K562 (cell line): Measurements from ENCODE around the gene CUX1. TPM values are rescaled to one million over a fixed set of nuclear protein-coding genes. Genes with fewer than 3 reads are reported as not detected.

ENCODE experiments used
- ATAC-seq: fragments of 200-7000 bp; cut with Tn5 transposase; 3 replicates; pipeline ENCODE4 v1.9.1; 2020; ENCODE audit warnings: moderate library complexity
- BruUV-seq: library from RNA; stranded (reverse); fragments of 400-500 nt; replicated peaks from 2 replicates; lab custom pipeline; 2021; lab: Mats Ljungman, UMichigan
- CTCF ChIA-PET: fragments of 300-600 bp; formaldehyde crosslinking; extraction: SDS; loops from one replicate; lab custom pipeline; 2021; ENCODE audit warnings: low intra/inter-chr PET ratio; lab: Yijun Ruan, JAX
- POLR2A ChIA-PET: fragments of 300-600, 350-650 bp; sonication (Branson Sonifier 250); formaldehyde crosslinking; extraction: SDS; loops from one replicate; lab custom pipeline; 2021; ENCODE audit warnings: antibody characterized with exemption, inconsistent platforms; lab: Yijun Ruan, JAX
- DNase-seq, 4 experiments: peaks; one replicate each; pipeline versions ENCODE4 v3.0.0 to v3.0.0-alpha.2; 2011 to 2018; ENCODE audit warnings: low spot score in 3 of 4, mixed read lengths in 3 of 4; ENCODE audit errors: extremely low read depth in 1 of 4
- FAIRE-seq: peaks from 2 replicates; lab custom pipeline; 2011; peaks lifted over from hg19 to GRCh38; lab: Jason Lieb, UNC
- H2AFZ ChIP-seq: 2 replicates; pipeline ENCODE4 v1.6.0; 2011; ENCODE audit warnings: low read depth, low read length, control low read depth, inconsistent platforms
- H3K27ac ChIP-seq: fragments of 200-600 bp; 3 replicates; pipeline ENCODE4 v1.8.0; 2011; ENCODE audit warnings: low read depth, mild to moderate bottlenecking, control low read depth, inconsistent platforms, low read length, moderate library complexity, mixed read lengths; ENCODE audit errors: extremely low read depth
- H3K27me3 ChIP-seq, 2 experiments: fragments of 300-600 bp in 1 of 2; 2 replicates in 1 of 2; 3 replicates in 1 of 2; pipeline versions ENCODE4 v1.6.0 to v1.8.0; 2011; ENCODE audit warnings: inconsistent platforms in 2 of 2, low read length in 2 of 2, mild to moderate bottlenecking in 1 of 2, mixed read lengths in 1 of 2, moderate library complexity in 1 of 2; ENCODE audit not compliant: control insufficient read depth in 2 of 2, insufficient read depth in 2 of 2
- H3K36me3 ChIP-seq: fragments of 300-600 bp; 3 replicates; pipeline ENCODE4 v1.8.0; 2011; ENCODE audit warnings: mild to moderate bottlenecking, low read length, inconsistent platforms; ENCODE audit not compliant: control insufficient read depth, insufficient read depth
- H3K4me1 ChIP-seq, 2 experiments: fragments of 200-600 bp in 1 of 2; replicated peaks in 1 of 2; 2 replicates in 1 of 2; 3 replicates in 1 of 2; pipeline versions ENCODE4 v1.5.1 to v1.8.0; 2011; ENCODE audit warnings: inconsistent platforms in 2 of 2, low read length in 2 of 2, mild to moderate bottlenecking in 1 of 2, mixed read lengths in 1 of 2, moderate library complexity in 1 of 2; ENCODE audit not compliant: control insufficient read depth in 2 of 2, insufficient read depth in 2 of 2
- H3K4me2 ChIP-seq: 2 replicates; pipeline ENCODE4 v1.6.1; 2011; ENCODE audit warnings: low read length, control low read depth, inconsistent platforms, mixed read lengths; ENCODE audit not compliant: insufficient read depth
- H3K4me3 ChIP-seq: fragments of 200-600 bp; sonication (generic), shearing (Covaris generic); 2 replicates; pipeline ENCODE4 v1.5.1; 2016; ENCODE audit warnings: control low read depth, inconsistent platforms
- H3K79me2 ChIP-seq: fragments of 200-600 bp; 3 replicates; pipeline ENCODE4 v1.8.0; 2011; ENCODE audit warnings: low read length, inconsistent platforms; ENCODE audit not compliant: control insufficient read depth, insufficient read depth
- H3K9ac ChIP-seq, 2 experiments: 2 replicates each; pipeline versions ENCODE4 v1.6.0 to v1.6.1; 2011; ENCODE audit warnings: low read depth in 2 of 2, low read length in 2 of 2, control low read depth in 1 of 2, inconsistent platforms in 1 of 2, mild to moderate bottlenecking in 1 of 2, mixed read lengths in 1 of 2; ENCODE audit not compliant: insufficient read depth in 1 of 2
- H3K9me1 ChIP-seq: one replicate; pipeline ENCODE4 v1.6.0; 2011; ENCODE audit warnings: inconsistent platforms, mild to moderate bottlenecking, low read length, moderate library complexity; ENCODE audit not compliant: control insufficient read depth, insufficient read depth
- H3K9me3 ChIP-seq: replicated peaks from 2 replicates; pipeline ENCODE4 v1.5.1; 2011; ENCODE audit warnings: low read depth, low read length, inconsistent platforms; ENCODE audit not compliant: control insufficient read depth, insufficient read depth
- H4K20me1 ChIP-seq: replicated peaks from 2 replicates; pipeline ENCODE4 v1.6.1; 2011; ENCODE audit warnings: low read length, inconsistent platforms, mixed read lengths; ENCODE audit not compliant: control insufficient read depth, insufficient read depth
- ARID1B ChIP-seq: fragments of 450-650 bp; IDR thresholded peaks from 2 replicates; pipeline ENCODE4 v1.6.1; 2016; ENCODE audit warnings: antibody characterized with exemption, mild to moderate bottlenecking, inconsistent platforms
- C11orf30 ChIP-seq: fragments of 450-650 bp; IDR thresholded peaks from 2 replicates; pipeline ENCODE4 v1.6.1; 2016; ENCODE audit warnings: low read depth, mild to moderate bottlenecking
- E2F8 ChIP-seq: fragments of 450-650 bp; IDR thresholded peaks from 2 replicates; pipeline ENCODE4 v1.7.1; 2018; ENCODE audit warnings: mild to moderate bottlenecking, low read depth; ENCODE audit not compliant: partially characterized antibody
- GATA2 ChIP-seq: sonication (generic); formaldehyde crosslinking; IDR thresholded peaks from 2 replicates; pipeline ENCODE4 v1.4.0; 2020; ENCODE audit warnings: mild to moderate bottlenecking, missing genetic modification reagents
- NCOR1 ChIP-seq: fragments of 450-650 bp; IDR thresholded peaks from 2 replicates; pipeline ENCODE4 v1.6.1; 2016; ENCODE audit warnings: mild to moderate bottlenecking, moderate library complexity
- NEUROD1 ChIP-seq: fragments of 150-350 bp; IDR thresholded peaks from 2 replicates; pipeline ENCODE4 v1.6.1; 2014; ENCODE audit warnings: borderline replicate concordance, low read length, low read depth; ENCODE audit not compliant: partially characterized antibody
- RCOR1 ChIP-seq, 2 experiments: IDR thresholded peaks; 2 replicates each; pipeline ENCODE4 v1.6.1; 2012; ENCODE audit warnings: low read depth in 2 of 2, low read length in 2 of 2, borderline replicate concordance in 1 of 2, improper control_type of control experiment in 1 of 2
- SMAD4 ChIP-seq: fragments of 250-450 bp; sonication (Bioruptor Pico); conservative IDR thresholded peaks from 2 replicates; pipeline ENCODE4 v1.8.0; 2021; ENCODE audit warnings: inconsistent platforms, mild to moderate bottlenecking, moderate library complexity
- TARDBP ChIP-seq: fragments of 450-650 bp; IDR thresholded peaks from 2 replicates; pipeline ENCODE4 v1.6.1; 2016
- TRIM24 ChIP-seq, 2 experiments: fragments of 450-650 bp; IDR thresholded peaks; 2 replicates each; pipeline ENCODE4 v1.6.1; 2016
- ZNF12 ChIP-seq: sonication (generic); formaldehyde crosslinking; IDR thresholded peaks from 2 replicates; pipeline ENCODE4 v1.4.0; 2020; ENCODE audit warnings: mild to moderate bottlenecking, missing genetic modification reagents
- ZNF143 ChIP-seq: sonication (generic); formaldehyde crosslinking; IDR thresholded peaks from 2 replicates; pipeline ENCODE4 v1.9.0; 2022; ENCODE audit warnings: mild to moderate bottlenecking, missing genetic modification reagents
- ZNF518B ChIP-seq: fragments of 250-450 bp; sonication (Bioruptor Pico); IDR thresholded peaks from 2 replicates; pipeline ENCODE4 v1.5.0; 2021; ENCODE audit warnings: mild to moderate bottlenecking, moderate library complexity
- ZNF696 ChIP-seq: fragments of 250-450 bp; sonication (Bioruptor Pico); conservative IDR thresholded peaks from 2 replicates; pipeline ENCODE4 v1.4.0; 2020; ENCODE audit warnings: mild to moderate bottlenecking, moderate library complexity
- WGBS: fragments of 100-300 bp; shearing (Covaris generic); methylation state at CpG from one replicate; pipeline ENCODE4 v1.1.6; 2016; ENCODE audit warnings: low coverage, mixed read lengths; ENCODE audit not compliant: insufficient coverage; ENCODE audit errors: missing lambda C conversion rate; 5-methylcytosine and 5-hydroxymethylcytosine counted together
- in situ Hi-C: fragments of 300-500 bp; cut with MboI; formaldehyde crosslinking; loops from 4 replicates; pipeline ENCODE4 v1.15.0; 2018; ENCODE audit warnings: inconsistent platforms, mixed read lengths
- intact Hi-C: fragments of 100-400 bp; cut with micrococcal nuclease; formaldehyde crosslinking; loops from 2 replicates; pipeline ENCODE4 v1.14.2; 2022
- polyA plus RNA-seq, 8 experiments: library from polyadenylated mRNA; depleted of rRNA in 4 of 8; stranded (reverse) in 5 of 8; unstranded in 3 of 8; fragments of >200 nt; fragmentation: Nextera tagmentation in 2 of 8; fragmentation: Illumina TruSeq in 1 of 8; extraction: Ambion mirVana in 2 of 8; extraction: Trizol in 1 of 8; gene quantifications; 2 replicates each; pipeline versions ENCODE4 v1.2.1 to v1.2.3, GENCODE V29; 2011 to 2014; ENCODE audit warnings: inconsistent platforms in 1 of 8, missing spikeins in 1 of 8
- total RNA-seq, 7 experiments: library from RNA; depleted of rRNA in 6 of 7; stranded (reverse); fragments of >200 nt in 6 of 7; fragmentation: Illumina TruSeq in 2 of 7; extraction: Trizol in 2 of 7; gene quantifications; 2 replicates each; pipeline versions ENCODE4 v1.2.1 to v1.2.3, GENCODE V29; 2011 to 2021; ENCODE audit warnings: low replicate concordance in 1 of 7

The CUX1 gene
- total and polyA plus RNA-seq, 9 of the 15 experiments (the other 6 are each of a cell fraction or from before 2014, with no cell fraction given) = 3.6 to 55.3 (median 25.2) TPM

GRCh38 chr7:101862280-101863220 is 45.1 kb downstream of the CUX1 start:
- peak overlapping the region; percentile 74 for H3K4me2 ChIP-seq
- no peaks in the 10 kb centered on the region for H3K27me3 ChIP-seq
- POLR2A ChIA-PET = interaction anchor here (0.8 to 2.2 kb wide), 6 partner anchors 10 to 39 kb away, joined by 3 to 10 read pairs (median 4); no protein-coding TSS in a partner anchor
- DNase-seq (peak; percentile 68 to 93 (median 74)), FAIRE-seq (peak; percentile 90), ATAC-seq (peak; percentile 97)
- H4K20me1 ChIP-seq = peaks cover 6% of the 10 kb centered on the region
- H3K4me3 ChIP-seq = peak overlapping the region; percentile 2; the same call in 1 of the 2 replicates
- no peaks in the 10 kb centered on the region for H3K9me3 ChIP-seq
- peak overlapping the region; percentile 73 to 77; a peak in 3 of 4 replicates for H3K9ac ChIP-seq
- H3K9me1 ChIP-seq = no peaks in the 10 kb centered on the region
- in situ Hi-C loops (no loop called here), intact Hi-C loops (loop anchor here (1.0 kb wide), 1 partner anchor 40 kb away; no protein-coding TSS in a partner anchor)
- WGBS = 6% methylated on average over 18 of the region's 18 CpGs
- peaks cover 96% of the 10 kb centered on the region for H3K79me2 ChIP-seq
- CTCF ChIA-PET = no interaction called here
- H2AFZ ChIP-seq = peak overlapping the region; percentile 70
- H3K27ac ChIP-seq = peak overlapping the region; percentile 84
- H3K4me1 ChIP-seq = peaks cover 26 to 48% of the 10 kb centered on the region in 2 experiments
- H3K36me3 ChIP-seq = peaks cover 14% of the 10 kb centered on the region; the same call in 2 of the 3 replicates
- BruUV-seq = no TSS peak
- TF ChIP-seq E2F8 (no peak), TRIM24 (IDR thresholded peaks at IDR 0.05) (no peak), ARID1B (peak; percentile 39; the same call in 1 of the 2 replicates), ZNF12 (CRISPR knock-in tag) (no peak), ZNF143 (CRISPR knock-in tag) (no peak), ZNF518B (CRISPR knock-in tag) (no peak), RCOR1 (IDR thresholded peaks at IDR 0.05; ENCODE audit: borderline replicate concordance in 1 of 2, low read depth in 2 of 2, low read length in 2 of 2) (peak in 1 of 2 experiments; percentile 48; a peak in 1 of 4 replicates), NEUROD1 (peak; percentile 36), GATA2 (CRISPR knock-in tag) (no peak), NCOR1 (no peak), TARDBP (no peak), ZNF696 (CRISPR knock-in tag) (no peak), SMAD4 (CRISPR knock-in tag) (peak; percentile 49; the same call in 1 of the 2 replicates), C11orf30 (no peak)
